ENCODE measurements around the gene ITPKC. TPM values are rescaled to one million over a fixed set of nuclear protein-coding genes. Genes with fewer than 3 reads are reported as not detected.

ITPKC gene
- total and polyA plus RNA-seq, 9 of the 15 experiments (the other 6 are each of a cell fraction or from before 2014, with no cell fraction given): 0.08 to 9.3 (median 5.8) TPM

- TF ChIP-seq UBTF (IDR thresholded peaks at IDR 0.05; ENCODE audit: borderline replicate concordance in 1 of 2, low read depth in 2 of 2, low read length in 2 of 2): peak; percentile 82 to 90
- peak; percentile 91 for TF ChIP-seq GTF3C2 (IDR thresholded peaks at IDR 0.05; ENCODE audit: borderline replicate concordance, extremely low read depth, insufficient read length)
- TF ChIP-seq CHD1 (IDR thresholded peaks at IDR 0.05; ENCODE audit: low read length): no peak
- TF ChIP-seq YY1 (IDR thresholded peaks at IDR 0.05; ENCODE audit: borderline replicate concordance in 1 of 3, control insufficient read depth in 1 of 3, extremely low read depth in 1 of 3, insufficient read depth in 3 of 3, insufficient read length in 1 of 3, insufficient replicate concordance in 2 of 3, low read depth in 1 of 3, low read length in 2 of 3): peak in 1 of 3 experiments; percentile 25
- no peak for TF ChIP-seq ZBTB33 (CRISPR knock-in tag; IDR thresholded peaks at IDR 0.05)
- TF ChIP-seq ZNF407 (IDR thresholded peaks at IDR 0.05; ENCODE audit: low read depth): no peak
- TF ChIP-seq ATF7 (IDR thresholded peaks at IDR 0.05): peak; percentile 53; the same call in 1 of the 2 replicates
- peak; percentile 90 for TF ChIP-seq POLR2G (IDR thresholded peaks at IDR 0.05; ENCODE audit: low read depth, low read length)
Observed at GRCh38 chr19:40716482-40717324, at the start of gene ITPKC, which contains the start of gene COQ8B (continued).
